ENCODE data around the gene PGM1. TPM values are rescaled to one million over a fixed set of nuclear protein-coding genes. Genes with fewer than 3 reads are reported as not detected.

The PGM1 gene
- total RNA-seq, 1 donor from 2014 or later = 180 TPM

GRCh38 chr1:63600248-63600647 lies 7.0 kb downstream of the PGM1 start:
- DNase-seq (ENCODE audit: low spot score) = no peak

- no peak for DNase-seq (ENCODE audit: low spot score)
These were observed 7.8 kb downstream of the PGM1 start for GRCh38 chr1:63601061-63601460.

- DNase-seq (ENCODE audit: low spot score) = no peak
These were observed 8.3 kb downstream of the PGM1 start for GRCh38 chr1:63601463-63601862.

GRCh38 chr1:63601912-63602311 lies 8.7 kb downstream of the PGM1 start:
- no peak for DNase-seq (ENCODE audit: low spot score)

GRCh38 chr1:63602629-63603028 lies 9.4 kb downstream of the PGM1 start:
- no peak for DNase-seq (ENCODE audit: low spot score)

- DNase-seq (ENCODE audit: low spot score) = no peak
These were observed 10.6 kb downstream of the PGM1 start for GRCh38 chr1:63603810-63604209.

- no peak for DNase-seq (ENCODE audit: low spot score)
These were observed 14.1 kb downstream of the PGM1 start for GRCh38 chr1:63607322-63607721.

GRCh38 chr1:63611231-63611630 lies 18.0 kb downstream of the PGM1 start:
- no peak for DNase-seq (ENCODE audit: low spot score)

- no peak for DNase-seq (ENCODE audit: low spot score)
These were observed 19.4 kb downstream of the PGM1 start for GRCh38 chr1:63612564-63612963.

- no peak for DNase-seq (ENCODE audit: low spot score)
These were observed 19.8 kb downstream of the PGM1 start for GRCh38 chr1:63612971-63613370.

- no peak for DNase-seq (ENCODE audit: low spot score)
These were observed 22.7 kb downstream of the PGM1 start for GRCh38 chr1:63615768-63616420.

- DNase-seq (ENCODE audit: low spot score) = no peak
These were observed 24.2 kb downstream of the PGM1 start for GRCh38 chr1:63617450-63617849.

GRCh38 chr1:63618011-63618410 lies 24.8 kb downstream of the PGM1 start:
- DNase-seq (ENCODE audit: low spot score) = no peak

GRCh38 chr1:63619558-63619957 lies 26.3 kb downstream of the PGM1 start:
- no peak for DNase-seq (ENCODE audit: low spot score)

- DNase-seq (ENCODE audit: low spot score) = no peak
These were observed 27.5 kb downstream of the PGM1 start for GRCh38 chr1:63620671-63621070.

GRCh38 chr1:63621075-63621474 lies 27.9 kb downstream of the PGM1 start:
- DNase-seq (ENCODE audit: low spot score) = no peak

- no peak for DNase-seq (ENCODE audit: low spot score)
These were observed 28.5 kb downstream of the PGM1 start for GRCh38 chr1:63621698-63622097.

GRCh38 chr1:63622849-63623566 lies 29.8 kb downstream of the PGM1 start:
- no peak for DNase-seq (ENCODE audit: low spot score)

GRCh38 chr1:63623952-63624351 lies 30.7 kb downstream of the PGM1 start:
- DNase-seq (ENCODE audit: low spot score) = no peak

GRCh38 chr1:63624911-63625310 lies 31.7 kb downstream of the PGM1 start:
- no peak for DNase-seq (ENCODE audit: low spot score)

GRCh38 chr1:63626222-63626621 lies 33.0 kb downstream of the PGM1 start:
- DNase-seq (ENCODE audit: low spot score) = no peak

- DNase-seq (ENCODE audit: low spot score) = no peak
These were observed 35.4 kb downstream of the PGM1 start for GRCh38 chr1:63628607-63629006.

- no peak for DNase-seq (ENCODE audit: low spot score)
These were observed 37.0 kb downstream of the PGM1 start for GRCh38 chr1:63630238-63630637.

Measured in mesenteric fat pad (tissue), 1 donor.